H1 (cell line): ENCODE data around the gene GNAL. TPM values are rescaled to one million over a fixed set of nuclear protein-coding genes. Genes with fewer than 3 reads are reported as not detected.

Experiments
- CTCF ChIA-PET: fragments of 300-600 bp; sonication (Branson Sonifier 250); formaldehyde crosslinking; loops from one replicate; lab custom pipeline; 2021; ENCODE audit not compliant: partially characterized antibody; lab: Charles Lee
- POLR2A ChIA-PET: fragments of 300-600 bp; sonication (Branson Sonifier 250); formaldehyde crosslinking; loops from one replicate; lab custom pipeline; 2021; ENCODE audit warnings: inconsistent platforms; ENCODE audit not compliant: partially characterized antibody; lab: Charles Lee
- DNase-seq, 2 experiments: peaks; one replicate each; pipeline versions ENCODE4 v3.0.0 to v3.0.0-alpha.2; 2010 to 2022; ENCODE audit warnings: low spot score in 2 of 2, low read depth in 1 of 2, mixed read lengths in 1 of 2
- FAIRE-seq: peaks from 2 replicates; lab custom pipeline; 2011; peaks lifted over from hg19 to GRCh38; lab: Jason Lieb, UNC
- H2AFZ ChIP-seq: 2 replicates; pipeline ENCODE4 v1.8.1; 2012; ENCODE audit warnings: low read length, inconsistent platforms
- H2AK5ac ChIP-seq: 2 replicates; pipeline ENCODE4 v1.6.1; 2013; ENCODE audit warnings: low read depth, low read length
- H2BK120ac ChIP-seq: replicated peaks from 2 replicates; pipeline ENCODE3; 2013; ENCODE audit warnings: low read depth, low read length, inconsistent platforms
- H2BK12ac ChIP-seq: 2 replicates; pipeline ENCODE4 v1.6.1; 2013; ENCODE audit warnings: low read depth, low read length
- H2BK15ac ChIP-seq: 2 replicates; pipeline ENCODE4 v1.6.1; 2013; ENCODE audit warnings: low read length
- H2BK20ac ChIP-seq: 2 replicates; pipeline ENCODE4 v1.6.1; 2013; ENCODE audit warnings: low read length
- H2BK5ac ChIP-seq: 2 replicates; pipeline ENCODE4 v1.6.1; 2013; ENCODE audit warnings: low read depth, low read length
- H3K14ac ChIP-seq: 2 replicates; pipeline ENCODE4 v1.6.1; 2013; ENCODE audit warnings: inconsistent platforms; ENCODE audit not compliant: insufficient read length
- H3K18ac ChIP-seq: 2 replicates; pipeline ENCODE4 v1.6.1; 2013; ENCODE audit warnings: low read length; ENCODE audit errors: extremely low read depth
- H3K23ac ChIP-seq: 2 replicates; pipeline ENCODE4 v1.6.1; 2013; ENCODE audit warnings: inconsistent platforms; ENCODE audit not compliant: insufficient read length
- H3K23me2 ChIP-seq: 2 replicates; pipeline ENCODE4 v1.6.1; 2013; ENCODE audit warnings: low read depth, low read length
- H3K27ac ChIP-seq: 2 replicates; pipeline ENCODE4 v1.6.1; 2011; ENCODE audit warnings: low read depth, low read length, inconsistent platforms
- H3K27me3 ChIP-seq, 4 experiments: replicated peaks in 1 of 4; 1 replicate in 1 of 4; 2 replicates in 3 of 4; pipeline versions ENCODE4 v1.6.1 to v1.8.1; 2011 to 2013; ENCODE audit warnings: low read length in 3 of 4, mild to moderate bottlenecking in 3 of 4, inconsistent platforms in 2 of 4, mixed read lengths in 2 of 4, moderate library complexity in 1 of 4; ENCODE audit not compliant: control insufficient read depth in 3 of 4, insufficient read depth in 3 of 4; ENCODE audit errors: extremely low read depth in 1 of 4
- H3K36me3 ChIP-seq, 4 experiments: 2 replicates each; pipeline versions ENCODE4 v1.6.1 to v1.8.1; 2011 to 2013; ENCODE audit warnings: mild to moderate bottlenecking in 4 of 4, low read length in 3 of 4, moderate library complexity in 2 of 4, control low read depth in 1 of 4, inconsistent platforms in 1 of 4; ENCODE audit not compliant: insufficient read depth in 4 of 4, control insufficient read depth in 2 of 4
- H3K4ac ChIP-seq: replicated peaks from 2 replicates; pipeline ENCODE3; 2013; ENCODE audit warnings: low read length, low read depth, mixed read lengths, inconsistent platforms; ENCODE audit not compliant: insufficient read length
- H3K4me1 ChIP-seq, 4 experiments: replicated peaks in 1 of 4; 1 replicate in 1 of 4; 2 replicates in 3 of 4; pipeline versions ENCODE4 v1.6.1 to v1.8.1; 2011 to 2013; ENCODE audit warnings: low read length in 3 of 4, inconsistent platforms in 2 of 4, mixed read lengths in 1 of 4; ENCODE audit not compliant: insufficient read depth in 4 of 4, control insufficient read depth in 3 of 4
- H3K4me2 ChIP-seq, 2 experiments: 2 replicates each; pipeline versions ENCODE4 v1.6.1 to v1.8.1; 2011 to 2013; ENCODE audit warnings: low read depth in 2 of 2, low read length in 2 of 2, control low read depth in 1 of 2, inconsistent platforms in 1 of 2, mild to moderate bottlenecking in 1 of 2; ENCODE audit not compliant: insufficient read depth in 1 of 2
- H3K4me3 ChIP-seq, 4 experiments: fragments of 200-600, 300-600 bp in 1 of 4; sonication (generic), shearing (Covaris generic), sonication (Bioruptor Twin) in 1 of 4; 2 replicates each; pipeline versions ENCODE4 v1.5.1 to v1.8.1; 2011 to 2016; ENCODE audit warnings: low read length in 4 of 4, low read depth in 3 of 4, control low read depth in 2 of 4, inconsistent platforms in 2 of 4, mild to moderate bottlenecking in 2 of 4, mixed read lengths in 1 of 4, moderate library complexity in 1 of 4; ENCODE audit not compliant: insufficient read depth in 2 of 4; ENCODE audit errors: extremely low read depth in 1 of 4
- H3K56ac ChIP-seq: replicated peaks from 2 replicates; pipeline ENCODE3; 2013; ENCODE audit warnings: low read depth, mild to moderate bottlenecking, mixed read lengths, low read length, inconsistent platforms; ENCODE audit not compliant: insufficient read length
- H3K79me1 ChIP-seq: 2 replicates; pipeline ENCODE4 v1.6.1; 2013; ENCODE audit warnings: low read depth, low read length, control low read depth
- H3K79me2 ChIP-seq, 2 experiments: 2 replicates each; pipeline versions ENCODE4 v1.6.1 to v1.8.1; 2012 to 2013; ENCODE audit warnings: low read length in 2 of 2, mild to moderate bottlenecking in 2 of 2, inconsistent platforms in 1 of 2; ENCODE audit not compliant: insufficient read depth in 2 of 2, control insufficient read depth in 1 of 2
- H3K9ac ChIP-seq, 4 experiments: replicated peaks in 1 of 4; 1 replicate in 1 of 4; 2 replicates in 3 of 4; pipeline versions ENCODE4 v1.6.1 to v1.8.1; 2011 to 2013; ENCODE audit warnings: low read depth in 3 of 4, low read length in 3 of 4, control low read depth in 2 of 4, mild to moderate bottlenecking in 2 of 4, moderate library complexity in 2 of 4, inconsistent platforms in 1 of 4; ENCODE audit errors: extremely low read depth in 1 of 4
- H3K9me3 ChIP-seq, 2 experiments: 2 replicates each; pipeline versions ENCODE4 v1.6.1 to v1.8.1; 2012 to 2013; ENCODE audit warnings: mild to moderate bottlenecking in 2 of 2, moderate library complexity in 2 of 2, control low read depth in 1 of 2, inconsistent platforms in 1 of 2, low read depth in 1 of 2, low read length in 1 of 2, mixed read lengths in 1 of 2; ENCODE audit not compliant: insufficient read depth in 2 of 2
- H4K20me1 ChIP-seq, 2 experiments: replicated peaks in 1 of 2; 2 replicates each; pipeline versions ENCODE3 to v1.8.1; 2011 to 2013; ENCODE audit warnings: inconsistent platforms in 2 of 2, low read length in 2 of 2, mild to moderate bottlenecking in 1 of 2; ENCODE audit not compliant: insufficient read depth in 2 of 2, control insufficient read depth in 1 of 2
- H4K5ac ChIP-seq: 2 replicates; pipeline ENCODE4 v1.6.1; 2013; ENCODE audit warnings: low read length, low read depth, mixed read lengths, inconsistent platforms; ENCODE audit not compliant: insufficient read length
- H4K8ac ChIP-seq: 2 replicates; pipeline ENCODE4 v1.8.0; 2013; ENCODE audit warnings: mild to moderate bottlenecking, moderate library complexity, low read length, inconsistent platforms; ENCODE audit not compliant: insufficient read depth; ENCODE audit errors: extremely low read depth
- H4K91ac ChIP-seq: replicated peaks from 2 replicates; pipeline ENCODE3; 2013; ENCODE audit warnings: low read length, mixed read lengths, inconsistent platforms; ENCODE audit not compliant: insufficient read length
- CEBPB ChIP-seq: IDR thresholded peaks from 2 replicates; pipeline ENCODE4 v1.6.1; 2012; ENCODE audit warnings: low read depth, low read length
- CHD1 ChIP-seq: IDR thresholded peaks from 2 replicates; pipeline ENCODE4 v1.6.1; 2012; ENCODE audit warnings: low read depth, low read length, improper control_type of control experiment
- CHD2 ChIP-seq: IDR thresholded peaks from 2 replicates; pipeline ENCODE4 v1.6.1; 2012; ENCODE audit warnings: low read length, improper control_type of control experiment
- E2F6 ChIP-seq: IDR thresholded peaks from 2 replicates; pipeline ENCODE4 v1.6.1; 2012; ENCODE audit warnings: inconsistent platforms
- GABPA ChIP-seq: IDR thresholded peaks from 2 replicates; pipeline ENCODE4 v1.6.1; 2011; ENCODE audit warnings: mild to moderate bottlenecking, low read length, moderate library complexity, borderline replicate concordance; ENCODE audit not compliant: insufficient read depth
- JUND ChIP-seq: IDR thresholded peaks from 2 replicates; pipeline ENCODE4 v1.6.1; 2011; ENCODE audit warnings: mild to moderate bottlenecking, improper control_type of control experiment, low read length
- NRF1 ChIP-seq: IDR thresholded peaks from 2 replicates; pipeline ENCODE4 v1.6.1; 2011; ENCODE audit warnings: mild to moderate bottlenecking, low read depth, low read length, improper control_type of control experiment
- PHF8 ChIP-seq: fragments of 200-600 bp; sonication (generic); conservative IDR thresholded peaks from 2 replicates; pipeline ENCODE4 v1.7.1; 2012; ENCODE audit warnings: low read depth, mild to moderate bottlenecking, inconsistent platforms, low read length, moderate library complexity
- RXRA ChIP-seq: IDR thresholded peaks from 2 replicates; pipeline ENCODE4 v1.6.1; 2011; ENCODE audit warnings: low read depth, mild to moderate bottlenecking, low read length, moderate library complexity; ENCODE audit not compliant: insufficient read depth
- SAP30 ChIP-seq: fragments of 300-600 bp; sonication (generic); IDR thresholded peaks from 2 replicates; pipeline ENCODE4 v1.7.1; 2012; ENCODE audit warnings: low read length, moderate library complexity, mild to moderate bottlenecking, inconsistent platforms; ENCODE audit not compliant: insufficient read depth, insufficient replicate concordance
- SIN3A ChIP-seq, 2 experiments: IDR thresholded peaks in 1 of 2; conservative IDR thresholded peaks in 1 of 2; 2 replicates each; pipeline ENCODE4 v1.6.1; 2011 to 2012; ENCODE audit warnings: low read length in 2 of 2, improper control_type of control experiment in 1 of 2, low read depth in 1 of 2, mild to moderate bottlenecking in 1 of 2
- TAF7 ChIP-seq: optimal IDR thresholded peaks from 2 replicates; pipeline ENCODE3; 2011; ENCODE audit warnings: low read depth, mild to moderate bottlenecking, inconsistent platforms, low read length, moderate library complexity, borderline replicate concordance
- TBP ChIP-seq: IDR thresholded peaks from 2 replicates; pipeline ENCODE4 v1.6.1; 2011; ENCODE audit warnings: low read depth, low read length, improper control_type of control experiment
- WGBS, 2 experiments: shearing (Covaris generic) in 1 of 2; methylation state at CpG; one replicate each; pipeline versions ENCODE4 v1.1.6 to v1.1.7; 2013 to 2015; ENCODE audit warnings: low lambda C conversion rate in 2 of 2, mixed read lengths in 2 of 2, inconsistent platforms in 1 of 2, low coverage in 1 of 2, missing lambda C conversion rate in 1 of 2; ENCODE audit not compliant: insufficient replicate concordance in 2 of 2, insufficient coverage in 1 of 2, insufficient read length in 1 of 2; ENCODE audit errors: extremely low coverage in 1 of 2, missing lambda C conversion rate in 1 of 2; 5-methylcytosine and 5-hydroxymethylcytosine counted together
- polyA plus RNA-seq, 7 experiments: library from polyadenylated mRNA; depleted of rRNA in 3 of 7; stranded (reverse) in 5 of 7; unstranded in 2 of 7; fragments of >200 nt in 5 of 7; fragments of 200-250 nt in 2 of 7; gene quantifications; 1 replicate in 5 of 7; 2 replicates in 1 of 7; 4 replicates in 1 of 7; pipeline versions ENCODE4 v1.2.1 to v1.2.3, GENCODE V29; 2011 to 2013; ENCODE audit warnings: missing spikeins in 2 of 7, mixed read lengths in 2 of 7
- total RNA-seq: library from RNA; stranded (reverse); fragmentation: NEBNext Ultra II Directional; extraction: Animal tissue kit (Norgen Biotek cat#: 25700); gene quantifications from 2 replicates; pipeline ENCODE4 v1.2.1, GENCODE V29; 2021

The GNAL gene
- total and polyA plus RNA-seq, 2 of the 8 experiments (the other 6 are each of a cell fraction or from before 2014, with no cell fraction given), result 13.2 to 18.3 TPM

- H2BK15ac ChIP-seq, result peak overlapping the region; percentile 83; the same call in 1 of the 2 replicates
- 0 out of 7 replicates have a peak, but pooled peaks cover 0 to 7% (median 0%) of the 10 kb centered on the region in 4 experiments for H3K4me1 ChIP-seq
- 92% methylated on average over 5 of the region's 5 CpGs; no CpG with 5 or more reads in 1 of the 2 experiments for WGBS, 2 experiments
- no peak overlapping the region for H4K5ac ChIP-seq
- H3K4ac ChIP-seq, result no peak overlapping the region
- no peaks in the 10 kb centered on the region for H3K9me3 ChIP-seq
- no peak for FAIRE-seq
- no peaks in the 10 kb centered on the region for H3K23me2 ChIP-seq
- H4K91ac ChIP-seq, result no peak overlapping the region
- H3K18ac ChIP-seq, result no peak overlapping the region
- no peak overlapping the region for H2BK120ac ChIP-seq
- ChIA-PET CTCF (interaction anchor here (0.8 to 2.0 kb wide), 6 partner anchors 12 to 163 kb away, joined by 3 to 11 read pairs (median 5); no protein-coding TSS in a partner anchor), POLR2A (interaction anchor here (1.1 to 1.7 kb wide), 2 partner anchors 13 to 16 kb away, joined by 3 read pairs; no protein-coding TSS in a partner anchor)
- H3K27me3 ChIP-seq, result no peaks in the 10 kb centered on the region
- H3K79me2 ChIP-seq, result no peaks in the 10 kb centered on the region
- H3K79me1 ChIP-seq, result no peaks in the 10 kb centered on the region
- H2AFZ ChIP-seq, result no peak overlapping the region
- no peak overlapping the region for H3K4me2 ChIP-seq
- no peak overlapping the region for H4K8ac ChIP-seq
- no peak overlapping the region for H3K23ac ChIP-seq
- no peak overlapping the region for H2BK12ac ChIP-seq
- no peak overlapping the region for H3K56ac ChIP-seq
- no peak overlapping the region for H3K14ac ChIP-seq
- no peak for DNase-seq
- no peak overlapping the region for H2BK5ac ChIP-seq
- H2AK5ac ChIP-seq, result peak overlapping the region; percentile 93; the same call in 1 of the 2 replicates
- H4K20me1 ChIP-seq, result no peaks in the 10 kb centered on the region
- no peak overlapping the region for H2BK20ac ChIP-seq
- no peak overlapping the region for H3K4me3 ChIP-seq
- no peak overlapping the region for H3K9ac ChIP-seq
- no peaks in the 10 kb centered on the region for H3K36me3 ChIP-seq
- H3K27ac ChIP-seq, result no peak overlapping the region
- TF ChIP-seq CEBPB, result no peak
- TF ChIP-seq SIN3A (conservative IDR thresholded peaks at IDR 0.05 in 1 of 2, IDR thresholded peaks at IDR 0.05 in 1 of 2; ENCODE audit: low read depth in 1 of 2, low read length in 2 of 2), result no peak
- no peak for TF ChIP-seq SAP30
- no peak for TF ChIP-seq TBP
- no peak for TF ChIP-seq JUND
- no peak for TF ChIP-seq TAF7
- TF ChIP-seq CHD2, result no peak
- TF ChIP-seq RXRA, result no peak
- TF ChIP-seq CHD1, result no peak
- TF ChIP-seq GABPA, result no peak
- TF ChIP-seq E2F6, result no peak
- no peak for TF ChIP-seq NRF1
- no peak for TF ChIP-seq PHF8
Measured at GRCh38 chr18:11834772-11835171, 145.7 kb downstream of the GNAL start.
